A549 (cell line): ENCODE results near the gene SLC10A7. TPM values are rescaled to one million over a fixed set of nuclear protein-coding genes. Genes with fewer than 3 reads are reported as not detected.

ENCODE experiments used
- ATAC-seq, 2 experiments: fragments of 200-7000 bp in 1 of 2; fragments of >200 bp in 1 of 2; cut with Nextera tagmentation in 1 of 2; cut with Tn5 transposase in 1 of 2; 3 replicates each; pipeline versions ENCODE4 v1.8.0 to v1.9.1; 2018 to 2020; ENCODE audit warnings: mild to moderate bottlenecking in 1 of 2, moderate library complexity in 1 of 2
- CTCF ChIA-PET: fragments of 300-600 bp; sonication (Branson Sonifier 250); formaldehyde crosslinking; extraction: SDS; loops from one replicate; lab custom pipeline; 2021; ENCODE audit warnings: antibody characterized with exemption, inconsistent platforms; lab: Yijun Ruan, JAX
- POLR2A ChIA-PET: fragments of 350-600 bp; formaldehyde crosslinking; extraction: SDS; loops from one replicate; lab custom pipeline; 2021; ENCODE audit warnings: antibody characterized with exemption, inconsistent platforms; lab: Yijun Ruan, JAX
- DNase-seq, 2 experiments: peaks; one replicate each; pipeline versions ENCODE4 v3.0.0 to v3.0.0-alpha.2; 2011 to 2016; ENCODE audit warnings: low read depth in 1 of 2, low spot score in 1 of 2
- FAIRE-seq: peaks from 2 replicates; lab custom pipeline; 2011; peaks lifted over from hg19 to GRCh38; lab: Jason Lieb, UNC
- H3K27ac ChIP-seq, 2 experiments: fragments of >200 bp; sonication (Bioruptor Twin); formaldehyde crosslinking; 3 replicates each; pipeline ENCODE4 v1.5.1; 2016 to 2017
- H3K4me1 ChIP-seq: fragments of >200 bp; sonication (Bioruptor Twin); formaldehyde crosslinking; 3 replicates; pipeline ENCODE4 v1.6.1; 2016
- H3K4me2 ChIP-seq: fragments of >200 bp; sonication (Bioruptor Twin); formaldehyde crosslinking; 3 replicates; pipeline ENCODE4 v1.6.1; 2016
- H3K4me3 ChIP-seq: fragments of >200 bp; sonication (Bioruptor Twin); formaldehyde crosslinking; 3 replicates; pipeline ENCODE4 v1.5.1; 2016
- H3K9me3 ChIP-seq: fragments of >200 bp; sonication (Bioruptor Twin); formaldehyde crosslinking; 3 replicates; pipeline ENCODE4 v1.6.1; 2016
- CBX8 ChIP-seq: fragments of 200-600 bp; sonication (generic); IDR thresholded peaks from 2 replicates; pipeline ENCODE4 v1.6.1; 2016
- CEBPB ChIP-seq, 2 experiments: fragments of >200 bp in 1 of 2; sonication (Bioruptor Twin) in 1 of 2; formaldehyde crosslinking in 1 of 2; IDR thresholded peaks; 2 replicates each; pipeline ENCODE4 v1.6.1; 2012 to 2016
- CHD2 ChIP-seq: fragments of 150-350 bp; IDR thresholded peaks from 2 replicates; pipeline ENCODE4 v1.6.1; 2014; ENCODE audit warnings: low read length; ENCODE audit not compliant: partially characterized antibody
- CHD4 ChIP-seq: fragments of 200-600 bp; sonication (generic); IDR thresholded peaks from 2 replicates; pipeline ENCODE4 v1.6.1; 2016; ENCODE audit warnings: antibody characterized with exemption, mild to moderate bottlenecking, borderline replicate concordance
- E2F6 ChIP-seq: IDR thresholded peaks from 2 replicates; pipeline ENCODE4 v1.6.1; 2012; ENCODE audit warnings: low read depth, borderline replicate concordance
- EHMT2 ChIP-seq: fragments of 200-600 bp; sonication (generic); IDR thresholded peaks from 2 replicates; pipeline ENCODE4 v1.6.1; 2016; ENCODE audit warnings: antibody characterized with exemption, low read depth, mild to moderate bottlenecking, moderate library complexity
- EP300 ChIP-seq, 2 experiments: fragments of >200 bp; sonication (Bioruptor Twin); formaldehyde crosslinking; IDR thresholded peaks; 2 replicates in 1 of 2; 3 replicates in 1 of 2; pipeline ENCODE4 v1.6.1; 2016 to 2017
- FOSL2 ChIP-seq, 2 experiments: fragments of 450-650 bp in 1 of 2; fragments of >200 bp in 1 of 2; sonication (Bioruptor Twin) in 1 of 2; formaldehyde crosslinking; IDR thresholded peaks; 2 replicates each; pipeline versions ENCODE4 v1.5.0 to v1.6.1; 2016 to 2020; ENCODE audit warnings: mild to moderate bottlenecking in 1 of 2, moderate library complexity in 1 of 2
- HDAC2 ChIP-seq: fragments of 200-600 bp; sonication (generic); IDR thresholded peaks from 2 replicates; pipeline ENCODE4 v1.6.1; 2016
- HMGXB4 ChIP-seq: fragments of 250-450 bp; sonication (Bioruptor Pico); IDR thresholded peaks from 2 replicates; pipeline ENCODE4 v1.5.0; 2021; ENCODE audit warnings: mild to moderate bottlenecking, moderate library complexity, borderline replicate concordance
- HOXB13 ChIP-seq: fragments of 250-450 bp; sonication (Bioruptor Pico); IDR thresholded peaks from 2 replicates; pipeline ENCODE4 v1.5.0; 2020; ENCODE audit warnings: low read depth, mild to moderate bottlenecking, moderate library complexity
- HOXB5 ChIP-seq: fragments of 250-450 bp; sonication (Bioruptor Pico); IDR thresholded peaks from 2 replicates; pipeline ENCODE4 v1.5.0; 2020; ENCODE audit warnings: mild to moderate bottlenecking, moderate library complexity
- JUNB ChIP-seq: fragments of >200 bp; sonication (Bioruptor Twin); formaldehyde crosslinking; IDR thresholded peaks from 2 replicates; pipeline ENCODE4 v1.6.1; 2016
- KDM5A ChIP-seq: fragments of 200-600 bp; sonication (generic); IDR thresholded peaks from 2 replicates; pipeline ENCODE4 v1.6.1; 2016; ENCODE audit warnings: antibody characterized with exemption, mild to moderate bottlenecking
- MAFK ChIP-seq: fragments of 450-650 bp; IDR thresholded peaks from 2 replicates; pipeline ENCODE4 v1.6.1; 2014; ENCODE audit not compliant: partially characterized antibody
- MAZ ChIP-seq: fragments of 150-350 bp; IDR thresholded peaks from 2 replicates; pipeline ENCODE4 v1.6.1; 2014; ENCODE audit warnings: antibody characterized with exemption, low read depth, low read length, borderline replicate concordance
- PHF8 ChIP-seq: fragments of 200-600 bp; sonication (generic); IDR thresholded peaks from 2 replicates; pipeline ENCODE4 v1.6.1; 2016; ENCODE audit warnings: low read depth, mild to moderate bottlenecking, antibody characterized with exemption, moderate library complexity, borderline replicate concordance
- RCOR1 ChIP-seq: fragments of 150-350 bp; IDR thresholded peaks from 2 replicates; pipeline ENCODE4 v1.6.1; 2014; ENCODE audit warnings: antibody characterized with exemption, low read length, low read depth
- RFX5 ChIP-seq: fragments of 450-650 bp; IDR thresholded peaks from 2 replicates; pipeline ENCODE4 v1.7.1; 2014; ENCODE audit warnings: antibody characterized with exemption, mild to moderate bottlenecking, moderate library complexity
- SREBF2 ChIP-seq: fragments of 450-650 bp; IDR thresholded peaks from 2 replicates; pipeline ENCODE4 v1.6.1; 2014; ENCODE audit warnings: mild to moderate bottlenecking, moderate library complexity
- TP53 ChIP-seq: fragments of 250-450 bp; sonication (Bioruptor Pico); IDR thresholded peaks from 2 replicates; pipeline ENCODE4 v1.5.0; 2021; ENCODE audit warnings: mild to moderate bottlenecking, moderate library complexity
- ZC3H11A ChIP-seq: fragments of 450-650 bp; IDR thresholded peaks from 2 replicates; pipeline ENCODE4 v1.6.1; 2014; ENCODE audit warnings: antibody characterized with exemption, mild to moderate bottlenecking
- ZNF302 ChIP-seq: fragments of 250-450 bp; sonication (Bioruptor Pico); IDR thresholded peaks from 2 replicates; pipeline ENCODE4 v1.9.0; 2021; ENCODE audit warnings: inconsistent platforms, mild to moderate bottlenecking, moderate library complexity
- ZSCAN20 ChIP-seq: fragments of 250-450 bp; sonication (Bioruptor Pico); IDR thresholded peaks from 2 replicates; pipeline ENCODE4 v1.8.0; 2022; ENCODE audit warnings: mild to moderate bottlenecking, moderate library complexity
- WGBS: methylation state at CpG from one replicate; pipeline ENCODE4 v1.1.6; 2017; ENCODE audit errors: missing lambda C conversion rate; 5-methylcytosine and 5-hydroxymethylcytosine counted together
- polyA plus RNA-seq, 4 experiments: library from polyadenylated mRNA; depleted of rRNA in 3 of 4; stranded (reverse); fragments of >200 nt; fragmentation: RNase III in 1 of 4; extraction: RNeasy Plus Mini Kit Qiagen cat#74134 plus additional on column Dnase treatment in 1 of 4; gene quantifications; 2 replicates in 3 of 4; 3 replicates in 1 of 4; pipeline ENCODE4 v1.2.3, GENCODE V29; 2011 to 2017
- TF ChIP-seq, protein P1 (sequence below): fragments of 200-600 bp; sonication (generic); IDR thresholded peaks from 2 replicates; pipeline ENCODE4 v1.6.1; 2016; ENCODE audit warnings: antibody characterized with exemption, mild to moderate bottlenecking, moderate library complexity

SLC10A7 gene
- polyA plus RNA-seq, 2 of the 4 experiments (the other 2 are of a cell fraction): 1.3 to 6.5 TPM

- TF ChIP-seq ZNF302 (CRISPR knock-in tag) (no peak), CHD4 (no peak), PHF8 (no peak), CEBPB (IDR thresholded peaks at IDR 0.05) (no peak), ZSCAN20 (no peak), MAZ (no peak)
Observed at GRCh38 chr4:146318894-146319293, 202.8 kb downstream of the SLC10A7 start (continued).

- Histone ChIP-seq H3K4me3 (no peak overlapping the region), H3K4me1 (no peaks in the 10 kb centered on the region), H3K4me2 (no peak overlapping the region), H3K27ac (no peak overlapping the region), H3K9me3 (no peaks in the 10 kb centered on the region)
- WGBS: 84% methylated on average over 1 of the region's 1 CpG
- TF ChIP-seq RFX5 (no peak), MAZ (no peak), EHMT2 (no peak), HOXB5 (CRISPR knock-in tag) (no peak), EP300 (IDR thresholded peaks at IDR 0.05) (no peak), ZSCAN20 (no peak), HMGXB4 (CRISPR knock-in tag) (no peak), CBX8 (no peak), HDAC2 (no peak), TP53 (CRISPR knock-in tag) (no peak), HOXB13 (CRISPR knock-in tag) (no peak), KDM5A (no peak), JUNB (no peak), E2F6 (no peak), MAFK (no peak)
- TF ChIP-seq, protein P1, sequence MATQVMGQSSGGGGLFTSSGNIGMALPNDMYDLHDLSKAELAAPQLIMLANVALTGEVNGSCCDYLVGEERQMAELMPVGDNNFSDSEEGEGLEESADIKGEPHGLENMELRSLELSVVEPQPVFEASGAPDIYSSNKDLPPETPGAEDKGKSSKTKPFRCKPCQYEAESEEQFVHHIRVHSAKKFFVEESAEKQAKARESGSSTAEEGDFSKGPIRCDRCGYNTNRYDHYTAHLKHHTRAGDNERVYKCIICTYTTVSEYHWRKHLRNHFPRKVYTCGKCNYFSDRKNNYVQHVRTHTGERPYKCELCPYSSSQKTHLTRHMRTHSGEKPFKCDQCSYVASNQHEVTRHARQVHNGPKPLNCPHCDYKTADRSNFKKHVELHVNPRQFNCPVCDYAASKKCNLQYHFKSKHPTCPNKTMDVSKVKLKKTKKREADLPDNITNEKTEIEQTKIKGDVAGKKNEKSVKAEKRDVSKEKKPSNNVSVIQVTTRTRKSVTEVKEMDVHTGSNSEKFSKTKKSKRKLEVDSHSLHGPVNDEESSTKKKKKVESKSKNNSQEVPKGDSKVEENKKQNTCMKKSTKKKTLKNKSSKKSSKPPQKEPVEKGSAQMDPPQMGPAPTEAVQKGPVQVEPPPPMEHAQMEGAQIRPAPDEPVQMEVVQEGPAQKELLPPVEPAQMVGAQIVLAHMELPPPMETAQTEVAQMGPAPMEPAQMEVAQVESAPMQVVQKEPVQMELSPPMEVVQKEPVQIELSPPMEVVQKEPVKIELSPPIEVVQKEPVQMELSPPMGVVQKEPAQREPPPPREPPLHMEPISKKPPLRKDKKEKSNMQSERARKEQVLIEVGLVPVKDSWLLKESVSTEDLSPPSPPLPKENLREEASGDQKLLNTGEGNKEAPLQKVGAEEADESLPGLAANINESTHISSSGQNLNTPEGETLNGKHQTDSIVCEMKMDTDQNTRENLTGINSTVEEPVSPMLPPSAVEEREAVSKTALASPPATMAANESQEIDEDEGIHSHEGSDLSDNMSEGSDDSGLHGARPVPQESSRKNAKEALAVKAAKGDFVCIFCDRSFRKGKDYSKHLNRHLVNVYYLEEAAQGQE: no peak
- no peak for DNase-seq
- POLR2A ChIA-PET: no interaction called here
- CTCF ChIA-PET: interaction anchor here (0.6 kb wide), 1 partner anchor 15 kb away, joined by 3 read pairs; no protein-coding TSS in a partner anchor
- FAIRE-seq: no peak
- no peak for ATAC-seq
Observed at GRCh38 chr4:146317783-146318182, 204.0 kb downstream of the SLC10A7 start.

DNA sequence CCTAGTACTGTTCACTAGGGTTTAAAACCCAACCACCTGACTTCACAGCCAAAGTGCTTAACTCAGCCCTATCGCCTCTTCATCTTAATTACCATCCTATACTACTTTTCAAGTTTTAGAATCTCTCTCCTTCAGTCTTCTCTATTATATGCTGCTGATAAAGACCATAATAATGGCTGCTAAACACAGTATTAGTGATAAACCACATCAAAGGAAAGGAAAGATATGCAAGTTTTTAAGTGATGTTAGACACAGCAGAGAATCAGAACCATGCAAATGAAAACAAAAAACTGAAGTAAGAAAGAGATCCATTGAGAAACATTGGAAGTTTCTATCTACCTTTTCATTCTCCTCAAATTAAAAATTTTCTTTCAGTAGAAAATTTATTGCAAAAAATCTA lies 206.6 kb downstream of the SLC10A7 start:
- H3K27ac ChIP-seq: no peak overlapping the region
- ChIA-PET POLR2A (no interaction called here), CTCF (no interaction called here)
- no peak for ATAC-seq
- no peak overlapping the region for H3K4me2 ChIP-seq
- TF ChIP-seq SREBF2 (no peak), ZC3H11A (no peak), EHMT2 (no peak), RCOR1 (no peak), FOSL2 (IDR thresholded peaks at IDR 0.05) (no peak), FOSL2 (CRISPR knock-in tag; IDR thresholded peaks at IDR 0.05) (no peak), CHD2 (no peak), HMGXB4 (CRISPR knock-in tag) (no peak)
- H3K4me3 ChIP-seq: no peak overlapping the region
- no peak for DNase-seq
- 100% methylated on average over 1 of the region's 1 CpG for WGBS
- FAIRE-seq: no peak
- H3K4me1 ChIP-seq: no peaks in the 10 kb centered on the region
- no peaks in the 10 kb centered on the region for H3K9me3 ChIP-seq
